GM12878 (cell line): Measurements from ENCODE around the gene MGLL.

Experiments used
- ELK1 ChIP-seq: IDR thresholded peaks from 2 replicates; pipeline ENCODE4 v1.6.1; 2012; ENCODE audit warnings: low read depth, low read length, improper control_type of control experiment
- EZH2 ChIP-seq: IDR thresholded peaks from 2 replicates; pipeline ENCODE4 v1.6.1; 2012; ENCODE audit warnings: low read depth, mild to moderate bottlenecking, control low read depth, inconsistent platforms, low read length, borderline replicate concordance; ENCODE audit not compliant: control insufficient read depth
- MXI1 ChIP-seq: fragments of 150-350 bp; IDR thresholded peaks from 2 replicates; pipeline ENCODE4 v1.6.1; 2011; ENCODE audit warnings: low read depth, mild to moderate bottlenecking, inconsistent platforms, low read length, improper control_type of control experiment
- NFIC ChIP-seq: IDR thresholded peaks from 2 replicates; pipeline ENCODE4 v1.6.1; 2012; ENCODE audit warnings: low read depth, mild to moderate bottlenecking, inconsistent platforms, low read length, moderate library complexity
- NR2C2 ChIP-seq: IDR thresholded peaks from 2 replicates; pipeline ENCODE4 v1.6.1; 2011; ENCODE audit warnings: borderline replicate concordance, low read depth; ENCODE audit not compliant: control insufficient read depth, insufficient read length
- SIN3A ChIP-seq: IDR thresholded peaks from 2 replicates; pipeline ENCODE4 v1.6.1; 2012; ENCODE audit warnings: low read depth, low read length, improper control_type of control experiment
- TF ChIP-seq, protein P1 (sequence below): fragments of 450-650 bp; IDR thresholded peaks from 2 replicates; pipeline ENCODE4 v1.6.1; 2018; ENCODE audit warnings: mild to moderate bottlenecking, low read depth, moderate library complexity; ENCODE audit not compliant: partially characterized antibody

DNA sequence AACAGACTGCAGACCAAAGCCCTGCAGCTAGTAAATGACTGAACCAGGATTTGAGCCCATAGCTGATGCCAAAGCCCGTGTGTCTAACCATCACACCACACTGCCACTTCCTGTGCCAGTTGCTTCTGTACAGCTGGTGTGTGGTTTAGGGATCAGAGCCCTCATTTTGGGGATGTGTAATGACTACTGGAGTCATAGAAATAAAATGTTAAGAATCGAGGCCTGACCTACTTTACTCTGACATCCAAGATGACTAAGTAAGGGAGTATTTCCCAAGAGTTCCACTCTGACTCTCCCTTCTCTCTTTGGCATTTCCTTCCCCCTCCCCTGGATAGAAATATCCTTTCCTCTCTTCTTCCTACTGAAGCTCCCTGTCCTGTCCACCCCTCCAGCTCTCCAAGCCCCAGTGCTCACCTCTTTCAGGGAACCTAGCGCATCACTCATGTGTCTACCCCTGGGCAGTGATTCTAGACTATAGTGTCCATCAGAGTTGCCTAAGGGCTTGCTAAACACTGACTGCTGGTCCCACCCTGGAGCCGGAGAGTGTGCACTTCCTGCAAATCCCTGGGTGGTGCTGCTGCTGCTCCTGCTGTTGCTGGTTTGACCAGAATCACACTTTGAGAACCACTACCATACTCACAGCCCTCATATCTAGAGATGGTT is 53.8 kb downstream of the MGLL start:
- no peak for TF ChIP-seq ELK1
- no peak for TF ChIP-seq EZH2
- TF ChIP-seq NR2C2 = no peak
- no peak for TF ChIP-seq SIN3A
- TF ChIP-seq, protein P1, sequence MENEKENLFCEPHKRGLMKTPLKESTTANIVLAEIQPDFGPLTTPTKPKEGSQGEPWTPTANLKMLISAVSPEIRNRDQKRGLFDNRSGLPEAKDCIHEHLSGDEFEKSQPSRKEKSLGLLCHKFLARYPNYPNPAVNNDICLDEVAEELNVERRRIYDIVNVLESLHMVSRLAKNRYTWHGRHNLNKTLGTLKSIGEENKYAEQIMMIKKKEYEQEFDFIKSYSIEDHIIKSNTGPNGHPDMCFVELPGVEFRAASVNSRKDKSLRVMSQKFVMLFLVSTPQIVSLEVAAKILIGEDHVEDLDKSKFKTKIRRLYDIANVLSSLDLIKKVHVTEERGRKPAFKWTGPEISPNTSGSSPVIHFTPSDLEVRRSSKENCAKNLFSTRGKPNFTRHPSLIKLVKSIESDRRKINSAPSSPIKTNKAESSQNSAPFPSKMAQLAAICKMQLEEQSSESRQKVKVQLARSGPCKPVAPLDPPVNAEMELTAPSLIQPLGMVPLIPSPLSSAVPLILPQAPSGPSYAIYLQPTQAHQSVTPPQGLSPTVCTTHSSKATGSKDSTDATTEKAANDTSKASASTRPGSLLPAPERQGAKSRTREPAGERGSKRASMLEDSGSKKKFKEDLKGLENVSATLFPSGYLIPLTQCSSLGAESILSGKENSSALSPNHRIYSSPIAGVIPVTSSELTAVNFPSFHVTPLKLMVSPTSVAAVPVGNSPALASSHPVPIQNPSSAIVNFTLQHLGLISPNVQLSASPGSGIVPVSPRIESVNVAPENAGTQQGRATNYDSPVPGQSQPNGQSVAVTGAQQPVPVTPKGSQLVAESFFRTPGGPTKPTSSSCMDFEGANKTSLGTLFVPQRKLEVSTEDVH = no peak
- no peak for TF ChIP-seq MXI1
- peak; percentile 9; the same call in 1 of the 2 replicates for TF ChIP-seq NFIC
